Esophagus squamous epithelium (tissue), 5 donors: ENCODE results near the gene MPND. TPM values are rescaled to one million over a fixed set of nuclear protein-coding genes. Genes with fewer than 3 reads are reported as not detected.

Experiments
- DNase-seq: peaks from one replicate; lab custom pipeline; 2025; lab: John Stamatoyannopoulos, UW
- H3K27ac ChIP-seq, 4 donors: fragments of 200-600 bp; sonication (generic); one replicate each; pipeline ENCODE4 v1.5.1; 2016 to 2019; ENCODE audit warnings: mild to moderate bottlenecking in 1 of 4
- H3K27me3 ChIP-seq, 4 donors: fragments of 200-600 bp; sonication (generic); 1 replicate in 3 of 4; 2 replicates in 1 of 4; pipeline versions ENCODE4 v1.5.1 to v1.6.0; 2017 to 2021; ENCODE audit warnings: antibody characterized with exemption in 1 of 4
- H3K36me3 ChIP-seq, 3 donors: fragments of 200-600 bp; sonication (generic); one replicate each; pipeline ENCODE4 v1.5.1; 2016 to 2019
- H3K4me1 ChIP-seq, 3 donors: fragments of 200-600 bp; sonication (generic); one replicate each; pipeline ENCODE4 v1.5.1; 2017 to 2019
- H3K4me3 ChIP-seq, 4 donors: fragments of 200-600 bp; sonication (generic); 1 replicate in 3 of 4; 2 replicates in 1 of 4; pipeline ENCODE4 v1.5.1; 2016 to 2019; ENCODE audit warnings: mild to moderate bottlenecking in 2 of 4, moderate library complexity in 1 of 4
- H3K9me3 ChIP-seq, 3 donors: fragments of 200-600 bp; sonication (generic); one replicate each; pipeline ENCODE4 v1.5.1; 2016 to 2019
- POLR2A ChIP-seq, 4 donors: fragments of 450-650 bp; IDR thresholded peaks; one replicate each; pipeline ENCODE4 v1.6.1; 2017; ENCODE audit warnings: antibody characterized with exemption in 4 of 4, mild to moderate bottlenecking in 4 of 4, moderate library complexity in 3 of 4
- WGBS, 2 donors: methylation state at CpG; one replicate each; pipeline ENCODE4 v1.1.5; 2018; 5-methylcytosine and 5-hydroxymethylcytosine counted together
- intact Hi-C: fragments of 100-400 bp; cut with DNase I; formaldehyde crosslinking; loops from one replicate; pipeline ENCODE4 v1.15.0; 2022
- total RNA-seq, 4 donors: library from RNA; depleted of rRNA; stranded (reverse); fragments of >200 nt; gene quantifications; one replicate each; pipeline ENCODE4 v1.1.0, GENCODE V29; 2016
- TF ChIP-seq, protein P1 (sequence below), 6 experiments: fragments of 450-650 bp in 4 of 6; fragments of 200-600 bp in 2 of 6; sonication (generic) in 2 of 6; IDR thresholded peaks; one replicate each; pipeline ENCODE4 v1.5.1; 2016 to 2019; ENCODE audit warnings: antibody characterized with exemption in 6 of 6, mild to moderate bottlenecking in 4 of 6, moderate library complexity in 4 of 6
- donor health status: DM: yes; HTN: yes; CAD: no.

Gene MPND
- total RNA-seq, 4 donors from 2014 or later: 2.5 to 11.1 (median 6.5) TPM

DNA sequence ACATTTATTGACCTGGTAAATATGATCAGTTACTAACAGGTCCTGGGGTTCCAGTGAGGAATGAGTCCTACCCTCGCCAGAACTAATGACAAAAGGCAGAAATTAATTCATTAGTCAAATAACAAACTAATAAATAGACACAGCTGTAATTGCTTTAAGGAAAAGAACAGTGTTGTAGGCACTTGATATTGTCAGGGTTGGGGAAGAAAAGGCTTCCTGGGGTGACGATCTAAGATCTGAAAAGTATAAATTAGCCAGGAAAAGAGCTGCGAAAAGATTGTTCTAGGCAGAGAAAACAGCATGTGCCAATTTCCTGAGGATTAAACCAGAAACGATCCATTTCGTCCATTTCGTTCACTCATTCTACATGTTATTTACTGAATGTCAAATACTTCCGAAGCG, 58.4 kb downstream of the MPND start:
- H3K4me1 ChIP-seq: peaks cover 33 to 63% (median 40%) of the 10 kb centered on the region in 3 donors
- peak overlapping the region; percentile 18 to 97 (median 76) for H3K4me3 ChIP-seq
- peak overlapping the region; percentile 87 to 99 (median 97) for H3K27ac ChIP-seq
- WGBS, 2 donors: 0% methylated on average over 8 of the region's 8 CpGs
- no peaks in the 10 kb centered on the region for H3K27me3 ChIP-seq
- intact Hi-C loops: no loop called here
- no peaks in the 10 kb centered on the region for H3K9me3 ChIP-seq
- TF ChIP-seq POLR2A (IDR thresholded peaks at IDR 0.05): no peak
- TF ChIP-seq, protein P1, sequence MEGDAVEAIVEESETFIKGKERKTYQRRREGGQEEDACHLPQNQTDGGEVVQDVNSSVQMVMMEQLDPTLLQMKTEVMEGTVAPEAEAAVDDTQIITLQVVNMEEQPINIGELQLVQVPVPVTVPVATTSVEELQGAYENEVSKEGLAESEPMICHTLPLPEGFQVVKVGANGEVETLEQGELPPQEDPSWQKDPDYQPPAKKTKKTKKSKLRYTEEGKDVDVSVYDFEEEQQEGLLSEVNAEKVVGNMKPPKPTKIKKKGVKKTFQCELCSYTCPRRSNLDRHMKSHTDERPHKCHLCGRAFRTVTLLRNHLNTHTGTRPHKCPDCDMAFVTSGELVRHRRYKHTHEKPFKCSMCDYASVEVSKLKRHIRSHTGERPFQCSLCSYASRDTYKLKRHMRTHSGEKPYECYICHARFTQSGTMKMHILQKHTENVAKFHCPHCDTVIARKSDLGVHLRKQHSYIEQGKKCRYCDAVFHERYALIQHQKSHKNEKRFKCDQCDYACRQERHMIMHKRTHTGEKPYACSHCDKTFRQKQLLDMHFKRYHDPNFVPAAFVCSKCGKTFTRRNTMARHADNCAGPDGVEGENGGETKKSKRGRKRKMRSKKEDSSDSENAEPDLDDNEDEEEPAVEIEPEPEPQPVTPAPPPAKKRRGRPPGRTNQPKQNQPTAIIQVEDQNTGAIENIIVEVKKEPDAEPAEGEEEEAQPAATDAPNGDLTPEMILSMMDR (IDR thresholded peaks at IDR 0.05): no peak
- no peak for DNase-seq
- peaks cover 0 to 22% (median 0%) of the 10 kb centered on the region in 3 donors for H3K36me3 ChIP-seq

DNA sequence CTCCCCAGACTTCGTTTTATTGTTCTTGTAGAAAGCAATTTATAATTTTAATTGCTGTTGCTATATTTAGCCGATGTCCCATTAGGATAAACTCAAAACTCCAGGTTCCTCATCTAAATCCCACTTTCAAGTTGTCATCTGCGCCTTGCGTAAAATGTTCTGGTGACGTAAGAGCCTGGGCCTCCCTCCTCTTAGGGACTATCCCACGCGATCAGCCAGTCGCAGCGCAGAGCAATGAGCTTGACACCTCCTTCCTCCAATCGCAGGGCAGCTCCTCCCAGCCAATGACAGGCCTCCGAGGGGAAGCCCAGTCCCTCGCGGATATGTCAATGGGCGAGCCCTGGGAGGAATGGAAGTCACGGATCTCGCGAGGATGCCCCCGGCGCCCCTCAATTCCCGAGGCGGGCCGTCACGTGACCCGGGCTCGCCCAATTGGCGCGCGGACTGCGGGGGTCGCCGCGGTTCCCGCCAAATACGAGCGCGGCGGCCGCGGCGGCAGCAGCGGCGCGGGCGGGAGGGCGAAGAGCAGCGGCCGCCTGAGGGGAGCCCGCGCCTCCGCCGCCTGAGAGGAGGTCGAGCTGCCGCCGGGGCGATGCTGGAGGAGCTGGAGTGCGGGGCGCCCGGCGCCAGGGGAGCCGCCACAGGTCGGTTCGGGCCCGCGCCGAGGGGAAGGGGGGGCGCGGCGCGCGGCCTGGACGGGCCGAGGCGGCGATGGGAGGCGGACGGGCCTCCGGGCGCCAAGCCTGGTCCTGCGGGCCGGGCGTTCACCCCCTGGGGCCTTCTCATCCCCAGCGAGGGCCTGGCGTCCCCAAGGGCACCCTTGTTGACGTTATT, 59.0 kb downstream of the MPND start, which contains the start of gene CHAF1A:
TSS of gene CHAF1A (plus strand) at position 470 of the 834 bp plus-strand sequence. CDS start at position 593, 123 bp downstream.
- Histone ChIP-seq H3K27me3 (no peaks in the 10 kb centered on the region), H3K27ac (peak within 1 kb of the TSS; percentile 94 to 99 (median 97)), H3K9me3 (no peaks in the 10 kb centered on the region), H3K4me3 (peak within 1 kb of the TSS; percentile 69 to 98 (median 90)), H3K4me1 (peaks cover 28 to 56% (median 33%) of the 10 kb centered on the region in 3 donors), H3K36me3 (peaks cover 0 to 16% (median 0%) of the 10 kb centered on the region in 3 donors)
- intact Hi-C loops: no loop called here
- peak; percentile 97 for DNase-seq
- TF ChIP-seq POLR2A (IDR thresholded peaks at IDR 0.05): peak in 3 of 4 donors; percentile 32 to 43 (median 40)
- TF ChIP-seq, protein P1 (IDR thresholded peaks at IDR 0.05): peak in 2 of 6 experiments; percentile 16 to 35
- WGBS, 2 donors: 0% methylated on average over 7 of the region's 84 CpGs

DNA sequence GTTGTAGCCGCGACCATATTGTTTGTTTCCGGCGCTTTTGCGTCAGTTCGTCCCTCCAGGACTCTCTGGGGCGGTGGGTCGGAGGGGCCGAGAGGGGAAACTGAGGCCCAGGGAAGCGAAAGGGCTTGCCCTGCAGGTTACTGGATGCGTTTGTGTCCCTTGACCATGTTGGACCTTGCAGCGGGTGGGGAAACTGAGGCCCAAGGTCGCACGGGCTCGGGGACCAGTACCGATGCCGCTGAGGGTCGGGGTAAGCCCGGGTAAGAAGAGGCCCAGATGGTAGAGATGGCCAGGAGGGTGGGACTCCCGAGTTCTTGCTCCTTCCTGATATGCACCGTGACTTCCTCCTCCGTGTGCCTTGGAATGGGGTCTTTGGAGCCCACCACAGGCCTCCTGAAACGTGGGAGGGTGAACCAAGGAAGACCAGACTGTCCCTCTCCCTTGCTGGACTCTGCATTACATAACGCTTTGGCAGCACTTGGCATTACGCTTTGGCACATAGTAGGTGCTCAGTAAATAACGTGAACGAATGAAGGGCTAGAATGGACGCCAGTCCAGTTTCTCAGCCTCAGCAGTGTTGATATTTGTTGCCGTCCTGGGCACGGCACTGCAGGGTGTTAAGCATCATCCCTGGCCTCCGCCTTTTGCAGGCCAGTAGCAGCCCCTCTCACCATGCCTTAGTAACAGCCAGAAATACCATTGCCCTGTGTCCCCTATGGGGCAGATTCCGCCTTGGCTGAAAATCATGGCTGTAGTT, 59.8 kb downstream of the MPND start:
- H3K36me3 ChIP-seq: peaks cover 0 to 8% (median 0%) of the 10 kb centered on the region in 3 donors
- peak overlapping the region; percentile 69 to 98 (median 90) for H3K4me3 ChIP-seq
- intact Hi-C loops: no loop called here
- WGBS, 2 donors: 6 to 20% methylated on average over 11 to 18 of the region's 32 CpGs
- H3K4me1 ChIP-seq: peaks cover 22 to 48% (median 29%) of the 10 kb centered on the region in 3 donors
- no peaks in the 10 kb centered on the region for H3K27me3 ChIP-seq
- DNase-seq: no peak
- H3K9me3 ChIP-seq: no peaks in the 10 kb centered on the region
- TF ChIP-seq, protein P1 (IDR thresholded peaks at IDR 0.05): no peak
- TF ChIP-seq POLR2A (IDR thresholded peaks at IDR 0.05): no peak
- H3K27ac ChIP-seq: peak overlapping the region; percentile 85 to 99 (median 95)

DNA sequence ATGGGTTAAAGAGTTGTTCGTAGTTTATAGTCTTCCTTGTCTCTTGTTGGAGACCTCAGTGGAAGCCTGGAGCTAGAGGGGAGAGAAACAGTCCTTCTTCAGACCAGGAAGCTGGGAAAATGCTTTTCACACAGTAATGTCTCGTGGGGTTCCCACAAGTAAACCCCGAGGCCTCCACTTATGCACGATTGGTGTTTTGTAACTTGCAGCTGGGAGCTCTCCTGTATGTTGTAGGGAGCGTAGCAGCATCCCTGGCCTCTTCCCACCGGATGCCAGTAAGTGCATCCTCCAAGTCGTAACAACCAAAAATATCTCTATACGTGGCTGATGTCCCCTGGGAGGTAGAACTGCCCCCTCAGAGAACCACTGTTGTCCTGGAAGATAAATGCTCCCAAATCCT, 62.6 kb downstream of the MPND start:
- intact Hi-C loops: no loop called here
- H3K4me3 ChIP-seq: no peak overlapping the region
- TF ChIP-seq, protein P1 (IDR thresholded peaks at IDR 0.05): no peak
- TF ChIP-seq POLR2A (IDR thresholded peaks at IDR 0.05): no peak

More for the DNA sequence above, 62.6 kb downstream of the MPND start:
- Histone ChIP-seq H3K27me3 (no peaks in the 10 kb centered on the region), H3K9me3 (no peaks in the 10 kb centered on the region), H3K4me1 (peaks cover 13 to 28% (median 20%) of the 10 kb centered on the region in 3 donors), H3K27ac (no peak overlapping the region), H3K36me3 (peaks cover 0 to 22% (median 0%) of the 10 kb centered on the region in 3 donors)
- DNase-seq: no peak
- 78 to 85% methylated on average over 8 of the region's 8 CpGs for WGBS, 2 donors
